DMS153 treated with DMSO at 0.1 percent for 48 hours (cell line): Measurements from ENCODE around the gene DDX59.
A peak's percentile ranks its signal among the peaks of the same experiment; 100 is the strongest.

Experiments
- DNase-seq: peaks from one replicate; lab custom pipeline; 2025; ENCODE audit not compliant: unreplicated experiment; lab: John Stamatoyannopoulos, UW

DDX59 gene

DNA sequence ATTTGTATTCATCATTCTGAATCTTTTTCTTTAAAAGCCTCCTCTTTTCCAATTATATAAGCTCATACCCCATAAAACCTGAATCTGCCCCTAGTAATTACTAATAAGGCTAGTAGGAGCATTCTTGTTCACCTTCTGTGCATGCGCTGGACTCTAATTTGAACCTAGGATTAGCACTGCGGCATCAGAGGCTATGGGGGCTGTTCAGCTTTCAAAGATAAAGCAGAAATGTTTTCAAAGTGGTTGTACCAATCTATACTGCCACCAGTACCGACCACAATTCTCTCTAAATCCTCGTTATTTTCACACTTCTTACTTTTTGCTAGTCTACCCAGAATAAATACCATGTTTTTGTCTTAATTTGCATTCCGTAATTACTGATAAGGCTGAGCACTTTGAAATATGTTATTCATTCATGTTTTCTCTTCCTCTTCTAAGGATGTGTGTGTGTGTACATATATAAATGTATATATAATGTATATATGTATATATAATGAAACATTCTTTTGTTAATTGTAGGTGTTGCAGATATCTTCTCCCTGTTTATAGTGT is 1.6 kb upstream of the DDX59 start:
- no peak for DNase-seq

DNA sequence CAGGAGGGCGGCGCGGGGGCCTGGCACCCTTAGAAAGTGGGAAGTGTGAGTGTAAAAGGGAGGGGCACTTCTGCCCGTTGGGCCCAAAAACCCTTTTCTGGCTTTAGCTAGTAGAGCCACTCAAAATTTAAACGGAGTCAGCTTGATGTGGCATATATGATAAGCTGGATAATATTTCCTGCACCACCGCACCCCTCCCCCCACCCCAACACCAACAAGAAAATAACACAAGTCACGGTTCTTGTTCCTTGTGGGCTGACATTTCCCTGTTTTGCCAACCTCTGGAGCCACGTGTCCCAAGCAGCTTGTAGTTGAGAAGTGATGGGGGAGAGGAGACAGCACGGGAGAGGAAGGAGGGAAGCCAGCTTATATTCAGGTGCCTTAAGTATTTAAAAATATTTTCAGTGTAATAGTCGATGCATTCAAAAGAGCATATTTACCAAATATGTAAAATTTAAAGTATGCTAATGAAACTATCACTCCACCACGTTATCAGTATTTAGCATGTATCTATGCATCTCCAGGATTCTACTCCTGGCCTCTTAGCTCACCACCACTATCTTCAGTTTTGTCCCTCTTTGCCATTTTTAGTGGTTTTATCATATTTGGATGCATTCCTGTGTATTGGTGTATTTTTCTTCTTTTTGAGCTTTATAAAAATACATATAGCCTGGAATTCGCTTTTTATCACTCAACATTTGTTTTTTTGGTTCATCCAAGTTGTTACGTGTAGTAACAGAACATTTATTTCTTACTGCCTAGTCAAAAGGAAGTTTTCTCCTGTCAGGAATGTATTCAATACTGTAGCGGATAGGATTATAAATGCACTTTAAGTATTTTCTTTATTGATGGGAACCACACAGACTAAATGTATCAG is 773 bp upstream of the DDX59 start:
- peak; percentile 75 for DNase-seq

DNA sequence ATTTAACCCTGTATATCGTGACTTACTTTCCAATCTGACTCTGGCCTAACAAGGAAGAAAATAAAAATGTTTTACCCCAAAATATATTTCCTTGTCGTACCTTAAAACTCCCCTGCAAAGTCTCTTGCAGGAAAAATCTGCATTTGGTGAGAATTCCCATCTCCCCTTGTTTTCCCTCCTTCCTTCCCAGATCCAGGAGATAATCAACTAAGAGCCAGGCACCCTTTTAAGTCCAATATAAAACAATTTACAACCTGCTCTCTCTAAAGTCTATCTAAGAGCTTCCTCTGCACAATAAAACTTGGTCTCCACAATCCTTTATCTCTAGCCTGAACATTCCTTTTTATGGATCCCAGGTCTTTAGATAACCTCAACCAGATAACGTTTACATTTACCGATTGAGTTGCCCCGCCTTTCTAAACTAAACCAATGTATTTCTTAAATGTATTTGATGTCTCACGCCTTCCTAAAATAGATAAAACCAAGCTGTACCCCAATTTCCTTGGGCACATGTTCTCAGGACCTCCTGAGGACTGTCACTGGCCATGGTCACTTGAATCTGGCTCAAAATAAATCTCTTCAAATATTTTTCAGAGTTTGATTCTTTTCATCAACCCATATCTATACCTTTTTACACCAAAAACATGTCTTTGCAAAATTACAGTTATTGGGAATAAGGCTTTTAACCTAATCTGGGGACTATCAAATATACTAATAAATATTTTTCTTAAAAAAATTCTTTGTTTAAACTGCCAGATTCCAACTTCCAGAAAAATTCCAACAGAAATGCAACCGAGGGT is 993 bp downstream of the DDX59 start:
- no peak for DNase-seq

DNA sequence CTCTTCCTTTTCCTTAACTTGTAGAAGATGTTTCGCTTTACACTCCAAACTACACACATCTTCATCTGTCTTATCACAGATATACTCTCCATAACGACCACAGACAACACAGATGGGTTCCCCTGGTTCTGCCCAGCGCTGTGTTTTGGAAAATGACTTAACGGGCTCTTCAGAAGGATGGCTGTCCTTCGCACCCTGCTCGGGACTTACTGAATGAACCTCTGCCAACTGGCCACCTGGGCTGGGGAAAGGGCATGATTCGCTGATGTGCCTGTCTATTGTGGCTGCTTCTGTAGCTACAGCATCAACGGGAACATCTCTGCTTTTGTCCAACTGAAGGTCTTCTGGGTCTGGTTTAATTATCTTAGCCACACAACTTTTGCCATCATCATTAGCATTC is 3.4 kb downstream of the DDX59 start:
- no peak for DNase-seq

DNA sequence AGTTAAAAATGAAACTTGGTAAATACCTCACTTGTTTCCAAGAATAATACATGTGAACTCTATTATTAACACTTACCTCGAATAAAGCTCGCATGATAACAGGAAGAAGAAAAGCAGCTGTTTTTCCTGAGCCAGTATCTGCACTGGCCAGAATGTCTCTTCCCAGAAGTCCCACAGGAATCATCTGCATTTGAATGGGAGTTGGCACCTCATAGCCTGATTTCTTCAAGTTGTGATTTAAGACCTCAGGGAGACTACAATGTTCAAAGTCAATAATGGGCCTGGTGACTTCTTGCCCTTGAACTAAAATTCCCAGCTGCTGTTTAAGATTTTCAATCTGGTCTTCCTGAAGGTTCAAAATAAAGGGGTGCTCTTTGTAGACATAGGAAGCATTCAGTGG is 3.8 kb downstream of the DDX59 start:
- no peak for DNase-seq

DNA sequence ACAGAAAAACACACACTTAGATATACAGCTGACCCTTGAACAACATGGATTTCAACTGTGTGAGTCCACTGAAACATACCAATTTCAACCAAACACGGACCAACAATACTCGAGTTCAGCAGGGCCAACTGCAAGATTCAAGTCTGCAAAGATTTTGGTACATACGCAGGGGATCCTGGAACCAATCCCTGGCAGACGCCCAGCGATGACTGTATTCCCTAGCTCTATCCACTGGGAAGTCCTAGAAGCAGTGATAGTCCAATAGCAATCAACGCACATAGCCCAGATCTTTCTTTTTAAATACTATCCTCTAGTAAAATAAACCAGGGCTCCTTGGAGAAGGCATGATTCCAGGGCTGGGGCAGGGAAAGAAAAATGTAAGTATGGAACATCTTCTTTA is 9.0 kb downstream of the DDX59 start:
- no peak for DNase-seq

DNA sequence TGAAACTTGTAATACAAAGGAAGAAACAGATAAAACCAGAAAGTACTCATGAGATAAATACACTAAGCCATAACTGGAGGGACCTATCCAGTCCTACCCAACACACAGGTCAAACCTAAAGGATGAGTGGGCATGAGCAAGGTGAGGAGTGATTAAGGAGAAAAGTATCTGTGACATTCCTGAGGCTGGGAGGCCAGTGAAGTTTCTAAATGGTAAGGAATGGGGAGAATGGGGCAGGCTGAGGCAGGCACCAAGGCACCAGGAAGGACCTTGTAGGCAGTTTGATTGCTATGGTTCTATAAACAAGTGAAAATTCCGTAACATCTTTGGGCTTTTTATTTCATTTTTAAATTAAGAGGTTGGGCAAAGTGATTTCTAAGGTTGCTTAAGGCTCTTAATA is 10.4 kb downstream of the DDX59 start:
- no peak for DNase-seq

DNA sequence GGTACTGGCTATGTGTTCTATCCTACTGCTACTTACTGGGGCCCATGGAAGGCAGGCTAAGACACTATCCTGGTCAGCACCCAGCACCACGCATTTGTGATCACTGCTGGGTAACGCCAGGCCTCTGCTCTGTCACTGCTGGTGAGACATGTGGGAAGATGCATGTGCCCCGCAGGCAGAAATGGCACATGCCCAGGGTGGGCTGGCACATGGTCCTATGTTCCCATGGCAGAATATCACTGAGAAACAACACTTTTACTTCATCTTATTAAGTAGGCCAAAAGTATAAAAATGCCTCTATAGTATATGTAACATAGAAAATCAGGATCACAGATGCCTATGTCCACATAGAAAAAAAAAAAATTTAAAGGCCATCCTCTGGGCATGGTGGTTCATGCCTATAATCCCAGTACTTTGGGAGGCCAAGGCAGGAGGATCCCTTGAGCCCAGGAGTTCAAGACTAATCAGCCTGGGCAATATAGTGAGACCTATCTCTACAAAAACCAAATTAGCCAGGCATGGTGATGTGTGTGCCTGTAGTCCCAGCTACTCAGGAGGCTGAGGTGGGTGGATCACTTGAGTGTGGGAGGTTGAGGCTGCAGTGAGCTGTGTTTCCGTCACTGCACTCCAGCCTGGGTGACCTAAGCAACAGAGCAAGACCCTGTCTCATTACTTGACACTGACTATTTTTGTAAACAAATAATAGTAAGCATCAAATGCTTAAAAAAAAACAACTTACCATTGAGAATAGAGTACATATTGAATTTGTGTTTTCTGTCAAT is 11.5 kb downstream of the DDX59 start:
- no peak for DNase-seq

DNA sequence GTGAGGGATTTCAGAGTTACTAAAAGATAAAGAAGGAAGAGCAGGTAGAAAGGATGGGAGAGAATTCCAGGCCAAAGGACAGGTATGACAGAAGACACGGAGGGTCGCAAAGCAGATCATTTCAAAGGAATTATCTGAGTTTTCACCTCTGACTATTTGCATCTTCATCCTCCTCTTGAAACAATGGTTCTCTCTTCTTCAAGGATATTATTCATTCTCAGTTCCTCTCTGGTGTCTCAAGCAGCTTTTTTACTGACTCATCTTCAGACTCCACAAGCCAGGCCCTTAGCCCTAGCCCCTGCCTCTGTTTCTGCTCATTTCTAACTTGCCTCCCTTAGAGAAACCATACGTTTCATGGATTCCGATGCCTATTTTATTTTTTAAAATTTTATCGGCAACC is 15.0 kb downstream of the DDX59 start:
- DNase-seq, result no peak

DNA sequence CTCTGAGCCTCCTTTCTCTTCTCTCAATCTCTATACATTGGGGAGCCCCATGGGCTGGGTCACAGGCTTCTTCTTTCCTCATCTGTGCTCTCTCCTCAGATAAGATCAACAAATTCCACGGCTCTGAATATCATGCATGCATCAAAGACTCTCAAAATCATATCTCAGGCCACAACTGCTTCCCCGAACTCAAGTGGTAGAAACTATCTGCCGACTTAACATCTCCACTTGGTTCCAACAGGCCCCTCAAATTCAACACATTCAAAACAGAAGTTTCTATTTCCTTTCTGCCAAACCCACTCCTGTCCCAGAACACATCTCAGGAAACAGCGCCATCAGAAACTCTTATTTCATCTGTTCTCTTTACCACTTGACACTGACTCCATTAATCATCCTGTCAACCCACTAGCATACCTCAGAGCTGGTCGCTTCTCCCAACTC is 16.7 kb downstream of the DDX59 start:
- DNase-seq, result no peak

DNA sequence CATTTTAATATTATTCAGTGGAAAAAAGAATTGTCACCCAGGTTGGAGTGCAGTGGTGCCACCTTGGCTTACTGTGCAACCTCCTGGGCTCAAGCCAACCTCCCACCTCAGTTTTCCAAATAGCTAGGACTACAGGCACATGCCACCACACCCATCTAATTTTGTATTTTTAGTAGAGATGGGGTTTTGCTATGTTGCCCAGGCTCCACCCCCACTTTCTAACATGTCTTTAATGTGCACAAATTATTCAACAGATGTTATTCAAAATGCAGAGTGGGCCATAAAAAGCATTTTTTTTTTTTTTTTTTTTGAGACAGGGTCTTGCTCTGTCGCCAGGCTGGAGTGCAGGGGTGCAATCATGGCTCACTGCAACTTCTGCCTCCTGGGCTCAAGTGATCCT is 17.3 kb downstream of the DDX59 start:
- DNase-seq, result no peak

DNA sequence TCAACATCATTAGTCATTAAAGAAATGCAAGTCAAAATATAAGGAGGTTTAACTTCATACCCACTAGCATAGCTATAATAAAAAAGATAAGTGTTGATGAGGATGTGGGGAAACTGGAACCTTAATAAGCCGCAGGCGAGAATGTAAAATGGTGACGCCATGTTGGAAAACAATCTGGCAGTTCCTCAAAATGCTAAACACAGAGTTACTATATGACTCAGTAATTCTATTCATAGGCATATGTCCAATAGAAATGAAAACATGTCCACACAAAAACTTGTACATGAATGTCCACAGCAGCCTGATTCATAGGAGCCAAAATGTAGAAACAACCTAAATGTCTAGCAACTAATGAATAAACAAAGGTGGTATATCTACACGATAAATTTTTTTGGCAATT is 23.2 kb downstream of the DDX59 start:
- DNase-seq, result no peak

DNA sequence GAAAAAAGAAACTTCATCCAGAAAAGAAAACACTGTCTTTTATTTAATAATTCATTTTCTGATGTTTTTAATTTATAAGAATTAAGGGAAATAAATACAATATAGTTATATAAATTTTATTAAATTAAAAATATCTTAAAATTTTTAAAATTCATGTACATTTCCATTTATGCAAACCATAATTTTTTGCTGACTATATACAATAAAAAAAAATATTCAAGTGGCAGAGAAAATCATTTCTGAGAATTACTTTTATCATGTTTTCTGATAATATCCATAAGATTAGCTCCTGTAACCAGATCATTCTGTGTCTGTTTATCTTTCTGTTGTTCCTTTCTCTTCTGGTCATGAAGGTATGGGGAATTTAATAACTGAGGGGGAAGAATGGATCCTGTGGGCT is 25.7 kb downstream of the DDX59 start:
- no peak for DNase-seq

DNA sequence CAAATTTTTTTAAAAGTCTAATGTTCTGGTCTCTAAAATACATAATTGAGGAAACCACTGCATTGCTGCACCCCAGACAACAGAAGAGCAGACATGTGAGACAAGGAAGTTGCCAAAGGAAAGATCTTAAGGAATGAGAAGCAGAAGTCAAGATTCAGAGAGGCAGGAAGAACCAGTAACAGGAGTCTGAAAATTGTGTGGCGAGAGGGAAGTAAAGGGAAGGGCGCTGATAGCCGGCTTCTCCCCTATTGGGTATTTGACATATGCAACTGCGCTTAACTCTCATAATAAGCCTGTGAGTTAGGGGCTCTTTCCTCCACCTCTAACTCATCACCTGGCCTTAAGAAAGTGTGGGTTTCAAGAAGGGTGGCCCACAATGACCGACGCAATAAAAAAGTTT is 27.2 kb downstream of the DDX59 start:
- no peak for DNase-seq

DNA sequence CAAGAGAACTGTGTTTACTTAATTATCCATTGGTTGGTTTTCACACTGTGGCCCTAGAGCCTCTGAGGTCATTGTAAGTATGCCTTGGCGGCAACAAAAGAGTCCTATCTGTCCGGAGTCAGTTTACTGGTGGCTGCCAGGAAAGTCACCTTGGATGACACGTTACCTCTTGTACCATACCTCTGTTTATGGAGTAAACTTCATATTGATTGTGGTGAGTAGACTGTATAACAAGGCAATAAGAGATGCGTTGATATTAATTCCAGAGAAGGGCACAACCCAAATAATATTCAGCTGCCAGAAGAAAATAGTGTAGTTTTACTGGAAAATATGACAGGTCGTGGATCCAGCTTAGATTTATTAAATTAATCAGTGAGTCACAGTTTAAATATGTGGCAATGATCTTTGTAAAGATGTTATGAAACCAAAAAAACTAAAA is 28.7 kb downstream of the DDX59 start:
- DNase-seq, result no peak

DNA sequence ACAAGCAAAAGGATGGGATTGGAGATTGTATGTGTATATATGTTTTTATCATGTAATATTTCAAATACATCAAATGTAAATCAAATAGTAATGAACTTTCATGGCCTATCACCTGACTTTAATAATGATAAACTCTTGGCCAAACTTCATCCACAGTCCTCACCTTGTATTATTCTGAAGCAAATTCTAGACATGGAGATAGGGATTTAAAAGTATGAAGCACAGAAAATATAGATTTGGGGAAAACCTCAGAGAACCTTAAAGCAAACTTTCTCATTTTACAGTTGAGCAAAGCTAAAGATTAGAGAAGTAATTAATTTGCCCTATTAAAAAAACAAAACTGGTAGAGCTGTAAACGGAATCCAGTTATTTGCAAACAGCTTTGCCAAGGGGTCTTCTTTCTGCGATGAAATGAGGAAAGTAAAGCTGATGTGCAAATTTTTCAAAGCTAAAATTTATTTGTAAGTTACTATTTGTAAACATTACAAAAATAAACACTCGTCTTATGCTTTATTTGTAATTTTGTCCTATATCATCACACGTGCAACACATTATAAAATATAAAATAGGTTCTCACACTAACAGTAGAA is 29.2 kb downstream of the DDX59 start:
- DNase-seq, result no peak

DNA sequence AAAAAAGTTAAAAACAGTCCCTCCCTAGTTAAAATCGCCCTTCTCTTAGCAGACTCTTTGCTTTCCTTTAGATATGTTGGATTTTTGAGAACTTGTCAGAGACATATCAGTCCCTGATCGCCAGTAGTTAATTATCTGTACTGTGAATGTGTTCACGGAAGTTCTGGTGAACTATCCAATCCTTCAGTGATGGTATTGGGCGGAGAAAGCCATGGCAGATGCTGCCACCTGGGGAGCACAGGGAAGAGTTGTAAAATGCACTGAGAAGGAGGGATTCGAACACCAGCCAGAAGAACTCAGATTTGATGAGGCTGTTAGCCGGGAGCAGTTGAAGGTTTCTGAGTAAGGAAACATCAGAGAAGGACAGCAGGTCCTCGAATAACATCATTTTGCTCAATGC is 31.6 kb downstream of the DDX59 start:
- no peak for DNase-seq

DNA sequence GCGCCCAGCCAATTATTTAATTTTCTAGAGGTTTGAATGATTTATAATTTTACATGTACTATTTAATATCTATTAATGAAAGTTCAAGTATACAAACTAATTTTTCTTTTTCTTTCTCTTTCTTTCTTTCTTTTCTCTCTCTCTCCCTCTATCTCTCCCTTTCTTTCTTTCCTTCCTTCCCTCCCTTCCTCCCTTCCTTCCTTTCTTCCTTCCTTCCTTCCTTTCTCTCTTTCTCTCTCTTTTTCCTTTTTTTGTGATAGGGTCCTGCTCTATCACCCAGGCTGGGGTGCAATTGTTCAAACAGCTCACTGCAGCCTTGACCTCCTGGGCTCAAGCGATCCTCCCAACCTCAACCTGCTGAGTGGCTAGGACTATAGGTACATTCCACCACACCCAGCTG is 33.0 kb downstream of the DDX59 start:
- no peak for DNase-seq

DNA sequence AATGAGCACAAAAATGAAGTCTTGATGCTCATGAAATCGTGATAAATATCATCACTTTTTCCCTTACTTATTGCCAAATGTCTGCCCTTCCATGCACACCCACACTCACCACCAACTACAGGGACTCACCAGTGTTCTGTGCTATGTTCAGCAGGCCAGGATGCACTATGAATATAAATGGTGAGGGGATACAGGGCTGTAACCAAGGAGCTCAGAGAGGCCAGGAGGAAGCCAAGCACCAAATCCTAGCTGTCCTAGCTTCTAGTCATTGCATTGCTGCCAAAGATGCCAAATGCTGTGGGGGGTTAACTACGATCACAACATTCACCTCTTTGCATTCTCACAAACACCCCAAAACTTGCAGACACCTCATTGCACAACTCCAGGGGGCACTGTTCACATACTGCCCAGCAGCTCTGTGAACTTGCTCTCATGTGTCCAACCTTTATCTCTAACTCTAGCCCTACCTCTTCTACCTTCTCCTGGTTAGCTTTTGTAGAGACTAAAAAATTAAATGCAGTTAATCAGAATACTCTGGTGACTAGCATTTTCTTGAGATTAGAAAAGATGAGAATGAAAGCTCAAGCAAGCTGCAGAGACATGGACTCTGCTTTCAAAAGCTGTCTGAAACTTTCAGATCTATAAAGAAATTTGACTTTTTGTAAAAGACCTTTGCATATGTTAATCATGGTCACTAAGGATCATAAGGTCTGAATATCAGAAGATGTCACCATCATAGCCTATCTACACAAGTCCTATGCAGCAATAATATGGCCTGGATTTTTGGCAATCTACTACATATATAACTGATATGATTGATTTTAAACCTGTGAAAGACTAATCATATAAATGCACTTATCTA is 35.2 kb downstream of the DDX59 start:
- DNase-seq, result no peak

DNA sequence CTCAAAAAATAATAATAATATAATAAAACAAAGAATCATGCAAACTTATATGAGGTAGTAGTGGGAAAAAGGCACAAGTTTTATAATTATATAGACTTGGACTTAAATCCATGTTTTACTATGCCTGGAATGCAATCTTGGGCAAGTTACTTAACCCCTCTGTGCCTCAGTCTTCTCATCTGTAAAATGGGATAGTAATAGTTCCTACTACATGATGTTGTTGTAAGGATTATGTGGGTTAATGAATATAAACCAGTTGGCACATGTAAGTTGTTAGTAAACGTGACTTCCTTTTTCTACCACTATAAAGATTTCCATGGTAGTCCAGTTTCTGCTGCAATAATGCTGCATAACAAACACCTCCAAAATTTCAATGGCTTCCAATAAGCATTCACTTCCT is 38.3 kb downstream of the DDX59 start:
- DNase-seq, result no peak
